ENCODE measurements around the gene KCNH5. TPM values are rescaled to one million over a fixed set of nuclear protein-coding genes. Genes with fewer than 3 reads are reported as not detected.

KCNH5 gene
- total and polyA plus RNA-seq, 4 donors, result not detected

DNA sequence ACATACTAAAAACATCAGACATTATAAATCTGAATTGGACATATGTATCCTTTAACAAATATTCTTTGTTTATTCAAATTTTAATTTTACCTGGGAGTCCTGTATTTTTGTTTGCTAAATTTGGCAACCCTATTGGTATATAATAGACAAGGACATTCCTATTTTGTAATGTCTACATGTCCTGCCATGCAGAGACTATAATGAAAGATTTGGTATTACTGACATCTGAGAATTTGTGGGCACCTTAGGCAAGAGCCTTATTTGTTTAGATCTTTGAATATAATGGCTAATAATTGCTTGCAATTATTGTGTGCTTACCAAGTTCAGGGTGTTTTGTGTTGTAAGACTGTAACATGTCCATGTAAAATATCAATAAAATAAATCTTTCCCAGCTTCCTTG lies 334.4 kb downstream of the KCNH5 start:
- H3K9me3 ChIP-seq (ENCODE audit: control insufficient read depth in 4 of 4, low read length in 3 of 4), result no peaks in the 10 kb centered on the region
- H3K9ac ChIP-seq (ENCODE audit: low read depth in 1 of 2, low read length in 2 of 2), result no peak overlapping the region
- no peak for DNase-seq (ENCODE audit: low spot score)
- no peaks in the 10 kb centered on the region for H3K27me3 ChIP-seq (ENCODE audit: control insufficient read depth in 4 of 4, insufficient read depth in 4 of 4, low read length in 3 of 4)
- no peak overlapping the region for H3K4me3 ChIP-seq (ENCODE audit: low read depth in 1 of 3, low read length in 3 of 3)
- H3K36me3 ChIP-seq (ENCODE audit: control insufficient read depth in 4 of 4, insufficient read depth in 3 of 4, low read depth in 1 of 4, low read length in 3 of 4), result no peaks in the 10 kb centered on the region
- no peak overlapping the region for H3K27ac ChIP-seq (ENCODE audit: low read depth in 1 of 2, low read length in 2 of 2)
- H3K4me1 ChIP-seq (ENCODE audit: control insufficient read depth in 4 of 4, insufficient read depth in 4 of 4, low read length in 3 of 4), result no peaks in the 10 kb centered on the region
- TF ChIP-seq HNF4A (conservative IDR thresholded peaks at IDR 0.05) (no peak), YY1 (IDR thresholded peaks at IDR 0.05) (no peak), TAF1 (conservative IDR thresholded peaks at IDR 0.05) (no peak), FOXA1 (IDR thresholded peaks at IDR 0.05) (no peak)
- TF ChIP-seq, protein P1, sequence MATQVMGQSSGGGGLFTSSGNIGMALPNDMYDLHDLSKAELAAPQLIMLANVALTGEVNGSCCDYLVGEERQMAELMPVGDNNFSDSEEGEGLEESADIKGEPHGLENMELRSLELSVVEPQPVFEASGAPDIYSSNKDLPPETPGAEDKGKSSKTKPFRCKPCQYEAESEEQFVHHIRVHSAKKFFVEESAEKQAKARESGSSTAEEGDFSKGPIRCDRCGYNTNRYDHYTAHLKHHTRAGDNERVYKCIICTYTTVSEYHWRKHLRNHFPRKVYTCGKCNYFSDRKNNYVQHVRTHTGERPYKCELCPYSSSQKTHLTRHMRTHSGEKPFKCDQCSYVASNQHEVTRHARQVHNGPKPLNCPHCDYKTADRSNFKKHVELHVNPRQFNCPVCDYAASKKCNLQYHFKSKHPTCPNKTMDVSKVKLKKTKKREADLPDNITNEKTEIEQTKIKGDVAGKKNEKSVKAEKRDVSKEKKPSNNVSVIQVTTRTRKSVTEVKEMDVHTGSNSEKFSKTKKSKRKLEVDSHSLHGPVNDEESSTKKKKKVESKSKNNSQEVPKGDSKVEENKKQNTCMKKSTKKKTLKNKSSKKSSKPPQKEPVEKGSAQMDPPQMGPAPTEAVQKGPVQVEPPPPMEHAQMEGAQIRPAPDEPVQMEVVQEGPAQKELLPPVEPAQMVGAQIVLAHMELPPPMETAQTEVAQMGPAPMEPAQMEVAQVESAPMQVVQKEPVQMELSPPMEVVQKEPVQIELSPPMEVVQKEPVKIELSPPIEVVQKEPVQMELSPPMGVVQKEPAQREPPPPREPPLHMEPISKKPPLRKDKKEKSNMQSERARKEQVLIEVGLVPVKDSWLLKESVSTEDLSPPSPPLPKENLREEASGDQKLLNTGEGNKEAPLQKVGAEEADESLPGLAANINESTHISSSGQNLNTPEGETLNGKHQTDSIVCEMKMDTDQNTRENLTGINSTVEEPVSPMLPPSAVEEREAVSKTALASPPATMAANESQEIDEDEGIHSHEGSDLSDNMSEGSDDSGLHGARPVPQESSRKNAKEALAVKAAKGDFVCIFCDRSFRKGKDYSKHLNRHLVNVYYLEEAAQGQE (IDR thresholded peaks at IDR 0.05), result no peak

DNA sequence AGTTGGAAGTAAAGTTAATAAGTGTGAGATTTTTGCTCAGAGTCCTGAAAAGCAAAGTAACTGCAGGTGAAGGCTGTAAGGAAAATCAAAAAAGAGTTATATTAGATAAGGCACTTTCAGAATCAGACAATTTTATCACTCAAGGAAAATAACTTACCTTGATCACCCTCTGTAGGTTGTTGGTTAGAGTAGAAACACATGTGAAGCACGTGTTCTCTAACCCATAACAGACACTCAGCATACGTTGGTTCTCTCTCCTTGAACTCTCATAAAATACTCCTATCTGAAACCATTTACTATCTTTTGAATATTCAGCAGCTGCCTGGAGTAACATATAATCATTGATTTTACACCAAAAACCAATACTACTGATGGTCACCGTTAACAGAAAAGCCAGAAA lies 335.5 kb downstream of the KCNH5 start:
- no peak overlapping the region for H3K4me3 ChIP-seq (ENCODE audit: low read depth in 1 of 3, low read length in 3 of 3)
- WGBS, result 53% methylated on average over 3 of the region's 3 CpGs
- H3K27me3 ChIP-seq (ENCODE audit: control insufficient read depth in 4 of 4, insufficient read depth in 4 of 4, low read length in 3 of 4), result no peaks in the 10 kb centered on the region
- no peaks in the 10 kb centered on the region for H3K4me1 ChIP-seq (ENCODE audit: control insufficient read depth in 4 of 4, insufficient read depth in 4 of 4, low read length in 3 of 4)
- no peak overlapping the region for H3K9ac ChIP-seq (ENCODE audit: low read depth in 1 of 2, low read length in 2 of 2)
- H3K9me3 ChIP-seq (ENCODE audit: control insufficient read depth in 4 of 4, low read length in 3 of 4), result no peaks in the 10 kb centered on the region
- H3K36me3 ChIP-seq (ENCODE audit: control insufficient read depth in 4 of 4, insufficient read depth in 3 of 4, low read depth in 1 of 4, low read length in 3 of 4), result no peaks in the 10 kb centered on the region
- TF ChIP-seq YY1 (IDR thresholded peaks at IDR 0.05), result no peak
- TF ChIP-seq FOXA1 (IDR thresholded peaks at IDR 0.05), result no peak
- TF ChIP-seq, protein P1 (IDR thresholded peaks at IDR 0.05), result no peak
- no peak for TF ChIP-seq RAD21 (IDR thresholded peaks at IDR 0.05)
- no peak for TF ChIP-seq EGR1 (IDR thresholded peaks at IDR 0.05; ENCODE audit: low read depth in 2 of 2)
- no peak for TF ChIP-seq FOXA2 (IDR thresholded peaks at IDR 0.05)
- no peak for TF ChIP-seq TAF1 (conservative IDR thresholded peaks at IDR 0.05)
- H3K27ac ChIP-seq (ENCODE audit: low read depth in 1 of 2, low read length in 2 of 2), result no peak overlapping the region
- no peak for DNase-seq (ENCODE audit: low spot score)

DNA sequence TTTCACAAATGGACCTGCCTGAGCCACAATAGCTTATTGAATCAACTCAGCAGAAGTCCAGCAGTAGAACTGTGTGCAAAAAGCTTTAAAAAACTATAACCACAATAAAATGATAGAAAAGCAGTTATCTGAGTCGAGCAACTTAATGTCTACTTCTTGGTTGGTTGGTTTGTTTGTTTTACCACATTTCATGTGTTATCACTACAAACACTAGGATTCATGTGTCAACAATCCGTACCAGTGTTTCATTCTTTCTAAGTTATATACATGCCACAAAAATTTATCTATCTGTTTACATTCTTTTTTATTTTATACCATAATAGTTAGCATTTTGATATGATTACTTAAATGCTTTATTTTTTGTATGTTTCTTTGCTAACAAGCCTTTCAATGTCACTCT lies 339.0 kb downstream of the KCNH5 start:
- Histone ChIP-seq H3K27me3 (ENCODE audit: control insufficient read depth in 4 of 4, insufficient read depth in 4 of 4, low read length in 3 of 4) (no peaks in the 10 kb centered on the region), H3K4me1 (ENCODE audit: control insufficient read depth in 4 of 4, insufficient read depth in 4 of 4, low read length in 3 of 4) (no peaks in the 10 kb centered on the region), H3K9ac (ENCODE audit: low read depth in 1 of 2, low read length in 2 of 2) (no peak overlapping the region), H3K4me3 (ENCODE audit: low read depth in 1 of 3, low read length in 3 of 3) (no peak overlapping the region), H3K9me3 (ENCODE audit: control insufficient read depth in 4 of 4, low read length in 3 of 4) (no peaks in the 10 kb centered on the region), H3K36me3 (ENCODE audit: control insufficient read depth in 4 of 4, insufficient read depth in 3 of 4, low read depth in 1 of 4, low read length in 3 of 4) (no peaks in the 10 kb centered on the region), H3K27ac (ENCODE audit: low read depth in 1 of 2, low read length in 2 of 2) (no peak overlapping the region)
- no peak for DNase-seq (ENCODE audit: low spot score)
- WGBS, result 54% methylated on average over 2 of the region's 2 CpGs
- TF ChIP-seq NR2F2 (IDR thresholded peaks at IDR 0.05), result no peak
- TF ChIP-seq EGR1 (IDR thresholded peaks at IDR 0.05; ENCODE audit: low read depth in 2 of 2), result no peak
- no peak for TF ChIP-seq HNF4G (IDR thresholded peaks at IDR 0.05)

Measured in liver (tissue), 9 donors.